DOHH2 (cell line): ENCODE data around the gene PFDN2.

ENCODE experiments used
- H3F3A ChIP-seq: fragments of 200-600 bp; sonication (generic), shearing (Covaris generic); 2 replicates; pipeline ENCODE4 v1.6.0; 2016; ENCODE audit warnings: antibody characterized with exemption, mild to moderate bottlenecking; ENCODE audit not compliant: control insufficient read depth, insufficient read depth
- H3K27ac ChIP-seq: fragments of 200-600 bp; sonication (generic); 2 replicates; pipeline ENCODE4 v1.5.1; 2014; ENCODE audit warnings: low read depth, mild to moderate bottlenecking, low read length, moderate library complexity
- H3K27me3 ChIP-seq: fragments of 200-600 bp; sonication (generic); 2 replicates; pipeline ENCODE4 v1.6.1; 2014; ENCODE audit warnings: mild to moderate bottlenecking, low read length, mixed read lengths; ENCODE audit not compliant: control insufficient read depth
- H3K36me3 ChIP-seq: fragments of 200-600 bp; sonication (generic); 2 replicates; pipeline ENCODE4 v1.6.1; 2014; ENCODE audit warnings: mild to moderate bottlenecking, low read length, moderate library complexity, mixed read lengths; ENCODE audit not compliant: control insufficient read depth
- H3K4me1 ChIP-seq: fragments of 200-600 bp; sonication (generic); 2 replicates; pipeline ENCODE4 v1.6.1; 2014; ENCODE audit warnings: mild to moderate bottlenecking, low read length, mixed read lengths; ENCODE audit not compliant: control insufficient read depth
- H3K4me2 ChIP-seq: fragments of 200-600 bp; sonication (generic); 2 replicates; pipeline ENCODE4 v1.6.0; 2014; ENCODE audit warnings: mild to moderate bottlenecking, low read length, moderate library complexity
- H3K4me3 ChIP-seq: fragments of 200-600 bp; sonication (generic); 2 replicates; pipeline ENCODE4 v1.5.1; 2014; ENCODE audit warnings: mild to moderate bottlenecking, low read length, mixed read lengths
- H3K79me2 ChIP-seq: fragments of 200-600 bp; sonication (generic); 2 replicates; pipeline ENCODE4 v1.6.1; 2014; ENCODE audit warnings: mild to moderate bottlenecking, low read length, mixed read lengths; ENCODE audit not compliant: control insufficient read depth
- H3K9me2 ChIP-seq: fragments of 200-600 bp; sonication (generic); replicated peaks from 2 replicates; pipeline ENCODE4 v1.6.1; 2014; ENCODE audit warnings: mild to moderate bottlenecking, low read length, mixed read lengths; ENCODE audit not compliant: control insufficient read depth
- H3K9me3 ChIP-seq: fragments of 200-600 bp; sonication (generic); 2 replicates; pipeline ENCODE4 v1.6.1; 2014; ENCODE audit warnings: antibody characterized with exemption, low read length, mixed read lengths; ENCODE audit not compliant: control insufficient read depth, insufficient read depth
- H4K20me1 ChIP-seq: fragments of 200-600 bp; sonication (generic); 2 replicates; pipeline ENCODE4 v1.6.0; 2014; ENCODE audit warnings: low read depth, mild to moderate bottlenecking, antibody characterized with exemption, low read length, moderate library complexity; ENCODE audit not compliant: control insufficient read depth, insufficient read depth
- EZH2phosphoT487 ChIP-seq: fragments of 200-600 bp; sonication (generic); IDR thresholded peaks from 2 replicates; pipeline ENCODE4 v1.6.1; 2017; ENCODE audit warnings: borderline replicate concordance, mild to moderate bottlenecking, antibody characterized with exemption, low read length, moderate library complexity, mixed read lengths
- TF ChIP-seq, protein P1 (sequence below): fragments of 200-600 bp; sonication (generic); IDR thresholded peaks from one replicate; pipeline ENCODE4 v1.5.1; 2014; ENCODE audit warnings: antibody characterized with exemption, mild to moderate bottlenecking, low read depth, low read length; ENCODE audit not compliant: poor library complexity, severe bottlenecking

The PFDN2 gene

DNA sequence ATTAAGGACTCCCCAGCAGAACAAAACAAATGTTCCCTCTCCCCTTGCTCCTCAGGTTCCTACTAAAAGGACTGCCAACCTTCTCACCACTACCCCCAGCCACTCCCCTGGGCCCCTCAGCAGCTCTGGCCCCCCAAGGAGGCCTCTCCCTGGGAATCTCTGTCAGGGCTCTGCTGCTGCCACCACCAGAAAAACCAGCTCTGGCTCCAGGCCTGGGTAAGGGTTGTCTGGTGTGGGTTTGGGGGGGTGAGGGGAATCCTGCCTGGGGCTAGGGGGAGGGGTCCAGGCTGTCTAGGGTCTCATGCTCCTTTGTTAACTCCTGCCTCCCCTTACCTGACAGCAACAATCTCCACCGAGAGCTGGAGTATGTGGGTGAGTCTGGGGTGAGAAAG is 33.2 kb downstream of the PFDN2 start:
- TF ChIP-seq, protein P1, sequence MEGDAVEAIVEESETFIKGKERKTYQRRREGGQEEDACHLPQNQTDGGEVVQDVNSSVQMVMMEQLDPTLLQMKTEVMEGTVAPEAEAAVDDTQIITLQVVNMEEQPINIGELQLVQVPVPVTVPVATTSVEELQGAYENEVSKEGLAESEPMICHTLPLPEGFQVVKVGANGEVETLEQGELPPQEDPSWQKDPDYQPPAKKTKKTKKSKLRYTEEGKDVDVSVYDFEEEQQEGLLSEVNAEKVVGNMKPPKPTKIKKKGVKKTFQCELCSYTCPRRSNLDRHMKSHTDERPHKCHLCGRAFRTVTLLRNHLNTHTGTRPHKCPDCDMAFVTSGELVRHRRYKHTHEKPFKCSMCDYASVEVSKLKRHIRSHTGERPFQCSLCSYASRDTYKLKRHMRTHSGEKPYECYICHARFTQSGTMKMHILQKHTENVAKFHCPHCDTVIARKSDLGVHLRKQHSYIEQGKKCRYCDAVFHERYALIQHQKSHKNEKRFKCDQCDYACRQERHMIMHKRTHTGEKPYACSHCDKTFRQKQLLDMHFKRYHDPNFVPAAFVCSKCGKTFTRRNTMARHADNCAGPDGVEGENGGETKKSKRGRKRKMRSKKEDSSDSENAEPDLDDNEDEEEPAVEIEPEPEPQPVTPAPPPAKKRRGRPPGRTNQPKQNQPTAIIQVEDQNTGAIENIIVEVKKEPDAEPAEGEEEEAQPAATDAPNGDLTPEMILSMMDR = no peak
- TF ChIP-seq EZH2phosphoT487 = no peak
- Histone ChIP-seq H3K4me3 (no peak overlapping the region), H3K27ac (no peak overlapping the region), H3K4me1 (no peaks in the 10 kb centered on the region), H3K27me3 (no peaks in the 10 kb centered on the region; the same call in 1 of the 2 replicates), H3K9me2 (no peaks in the 10 kb centered on the region), H3K36me3 (no peaks in the 10 kb centered on the region), H3K9me3 (no peaks in the 10 kb centered on the region), H3K79me2 (no peaks in the 10 kb centered on the region), H3K4me2 (no peak overlapping the region), H3F3A (no peaks in the 10 kb centered on the region), H4K20me1 (no peaks in the 10 kb centered on the region)

DNA sequence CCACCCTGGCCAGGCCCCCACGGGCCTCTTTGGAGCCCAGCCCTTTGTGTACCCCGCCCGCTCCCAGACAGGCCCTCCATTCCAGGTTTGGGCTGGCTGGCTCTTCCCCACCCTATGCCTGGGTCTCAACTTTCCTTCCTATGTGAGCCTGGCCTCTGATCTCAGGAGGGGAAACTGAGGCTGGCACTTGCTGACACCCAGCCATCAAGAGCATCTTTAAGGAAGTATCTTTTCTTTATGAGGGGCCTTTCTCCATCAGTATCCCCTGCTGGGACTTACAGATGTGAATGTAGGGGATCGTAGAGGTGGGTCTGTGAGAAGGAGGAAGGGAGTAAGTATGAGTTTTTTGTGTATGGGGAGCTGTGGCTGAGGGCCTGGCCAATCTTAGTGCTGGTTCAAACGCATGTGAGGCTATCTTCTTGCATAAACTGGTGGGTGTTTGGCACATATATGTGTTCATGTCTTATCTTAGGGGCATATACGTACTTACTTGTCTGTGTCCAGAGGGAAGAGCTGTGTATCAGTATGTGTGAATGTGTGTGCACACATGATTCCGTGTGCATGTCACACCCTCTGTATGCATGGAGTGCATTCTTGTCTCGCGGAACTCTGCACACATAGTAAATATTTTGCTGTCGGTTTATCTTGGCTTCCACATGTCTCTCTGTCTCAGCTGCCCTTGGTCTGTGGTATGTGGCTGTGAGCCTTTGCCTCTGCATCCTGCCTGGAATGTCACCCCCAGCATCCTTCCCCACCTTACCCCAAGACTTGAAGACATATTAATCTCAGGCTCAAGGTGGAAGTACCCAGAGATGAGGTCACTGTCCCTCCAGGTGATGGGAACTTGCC is 33.9 kb downstream of the PFDN2 start:
- no peak for TF ChIP-seq EZH2phosphoT487
- TF ChIP-seq, protein P1 = no peak
- H3K79me2 ChIP-seq = no peaks in the 10 kb centered on the region
- no peaks in the 10 kb centered on the region for H4K20me1 ChIP-seq
- no peaks in the 10 kb centered on the region for H3K4me1 ChIP-seq
- no peaks in the 10 kb centered on the region for H3K9me3 ChIP-seq
- no peak overlapping the region for H3K4me2 ChIP-seq
- no peak overlapping the region for H3K4me3 ChIP-seq
- no peaks in the 10 kb centered on the region for H3F3A ChIP-seq
- H3K27ac ChIP-seq = no peak overlapping the region
- H3K36me3 ChIP-seq = no peaks in the 10 kb centered on the region
- no peaks in the 10 kb centered on the region; the same call in 1 of the 2 replicates for H3K27me3 ChIP-seq
- no peaks in the 10 kb centered on the region for H3K9me2 ChIP-seq

DNA sequence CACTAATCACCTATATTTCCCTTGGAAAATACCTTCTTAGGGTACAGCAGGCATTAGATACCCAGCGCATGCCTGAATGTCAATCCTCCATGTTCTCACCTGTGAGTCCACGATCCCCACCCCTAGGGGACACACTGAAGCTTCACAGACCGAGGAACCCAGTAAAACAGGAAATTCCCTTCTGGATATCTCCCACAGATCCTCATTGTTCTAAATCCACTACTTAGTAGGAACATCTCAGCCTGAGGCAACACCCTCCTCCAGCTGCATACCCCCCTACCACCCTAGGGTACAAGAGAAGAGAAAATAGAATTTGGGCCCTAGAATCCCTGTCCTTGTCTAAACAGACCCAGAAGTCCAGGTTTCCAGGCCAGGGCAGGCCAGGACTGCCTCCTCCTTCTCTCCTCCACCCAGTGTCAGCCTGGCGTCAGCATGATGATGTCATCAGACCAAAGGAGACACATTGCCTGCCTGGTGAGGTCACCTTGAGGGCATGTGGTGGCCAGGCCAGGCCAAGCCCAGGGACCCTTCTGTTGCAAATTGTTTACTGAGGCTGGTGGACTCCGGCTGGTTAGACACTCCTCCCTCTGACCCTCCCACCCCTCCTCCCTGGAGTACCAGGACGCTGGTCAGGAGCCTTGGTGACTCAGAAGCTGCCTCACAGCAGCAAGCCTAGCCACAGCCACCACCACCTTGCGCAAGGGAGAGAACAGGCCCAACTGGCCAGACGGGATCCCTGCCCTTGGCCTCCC is 34.7 kb downstream of the PFDN2 start:
- H3K4me2 ChIP-seq = no peak overlapping the region
- no peaks in the 10 kb centered on the region for H3K4me1 ChIP-seq
- H3F3A ChIP-seq = no peaks in the 10 kb centered on the region
- no peaks in the 10 kb centered on the region for H3K36me3 ChIP-seq
- H3K9me2 ChIP-seq = no peaks in the 10 kb centered on the region
- no peaks in the 10 kb centered on the region; the same call in 1 of the 2 replicates for H3K27me3 ChIP-seq
- no peak overlapping the region for H3K4me3 ChIP-seq
- H3K27ac ChIP-seq = no peak overlapping the region
- H3K79me2 ChIP-seq = no peaks in the 10 kb centered on the region
- H3K9me3 ChIP-seq = no peaks in the 10 kb centered on the region
- TF ChIP-seq, protein P1 = no peak
- TF ChIP-seq EZH2phosphoT487 = no peak
- H4K20me1 ChIP-seq = no peaks in the 10 kb centered on the region
